ENCODE results near the gene STK32B. TPM values are rescaled to one million over a fixed set of nuclear protein-coding genes. Genes with fewer than 3 reads are reported as not detected.

STK32B gene
- total and polyA plus RNA-seq, 9 donors, result 0.35 to 3.0 (median 1.2) TPM

DNA sequence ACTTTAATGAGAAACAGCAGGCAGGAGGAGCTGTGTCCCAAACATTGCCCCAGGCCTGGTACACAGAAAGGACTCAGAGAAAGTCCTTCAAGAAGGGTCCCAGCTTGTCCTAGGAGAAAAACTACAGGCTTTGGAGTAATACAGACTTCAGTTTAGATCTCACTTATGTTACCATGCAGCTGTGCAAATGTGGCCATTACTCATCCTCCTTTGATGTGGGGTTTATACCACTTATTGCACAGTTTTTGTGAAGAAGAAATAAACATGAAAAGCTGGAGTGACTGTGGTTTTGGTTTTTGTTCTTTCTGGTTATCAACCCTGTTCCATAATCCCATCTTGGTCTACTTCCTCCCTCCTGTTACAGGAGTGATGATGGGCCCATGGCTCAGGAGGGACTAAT, 23.9 kb upstream of the STK32B start:
- no peaks in the 10 kb centered on the region for H3K36me3 ChIP-seq
- no peaks in the 10 kb centered on the region for H3K9me3 ChIP-seq
- no peak overlapping the region for H3K27ac ChIP-seq
- H3K4me3 ChIP-seq, result no peak overlapping the region
- TF ChIP-seq, protein P1, sequence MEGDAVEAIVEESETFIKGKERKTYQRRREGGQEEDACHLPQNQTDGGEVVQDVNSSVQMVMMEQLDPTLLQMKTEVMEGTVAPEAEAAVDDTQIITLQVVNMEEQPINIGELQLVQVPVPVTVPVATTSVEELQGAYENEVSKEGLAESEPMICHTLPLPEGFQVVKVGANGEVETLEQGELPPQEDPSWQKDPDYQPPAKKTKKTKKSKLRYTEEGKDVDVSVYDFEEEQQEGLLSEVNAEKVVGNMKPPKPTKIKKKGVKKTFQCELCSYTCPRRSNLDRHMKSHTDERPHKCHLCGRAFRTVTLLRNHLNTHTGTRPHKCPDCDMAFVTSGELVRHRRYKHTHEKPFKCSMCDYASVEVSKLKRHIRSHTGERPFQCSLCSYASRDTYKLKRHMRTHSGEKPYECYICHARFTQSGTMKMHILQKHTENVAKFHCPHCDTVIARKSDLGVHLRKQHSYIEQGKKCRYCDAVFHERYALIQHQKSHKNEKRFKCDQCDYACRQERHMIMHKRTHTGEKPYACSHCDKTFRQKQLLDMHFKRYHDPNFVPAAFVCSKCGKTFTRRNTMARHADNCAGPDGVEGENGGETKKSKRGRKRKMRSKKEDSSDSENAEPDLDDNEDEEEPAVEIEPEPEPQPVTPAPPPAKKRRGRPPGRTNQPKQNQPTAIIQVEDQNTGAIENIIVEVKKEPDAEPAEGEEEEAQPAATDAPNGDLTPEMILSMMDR (IDR thresholded peaks at IDR 0.05), result no peak
- no peak for TF ChIP-seq EP300 (IDR thresholded peaks at IDR 0.05)
- no peak for TF ChIP-seq POLR2A (IDR thresholded peaks at IDR 0.05)
- H3K4me1 ChIP-seq (ENCODE audit: insufficient read depth), result no peaks in the 10 kb centered on the region
- intact Hi-C loops (cut with DNase I), result no loop called here
- DNase-seq, result no peak
- H3K27me3 ChIP-seq, result no peaks in the 10 kb centered on the region

DNA sequence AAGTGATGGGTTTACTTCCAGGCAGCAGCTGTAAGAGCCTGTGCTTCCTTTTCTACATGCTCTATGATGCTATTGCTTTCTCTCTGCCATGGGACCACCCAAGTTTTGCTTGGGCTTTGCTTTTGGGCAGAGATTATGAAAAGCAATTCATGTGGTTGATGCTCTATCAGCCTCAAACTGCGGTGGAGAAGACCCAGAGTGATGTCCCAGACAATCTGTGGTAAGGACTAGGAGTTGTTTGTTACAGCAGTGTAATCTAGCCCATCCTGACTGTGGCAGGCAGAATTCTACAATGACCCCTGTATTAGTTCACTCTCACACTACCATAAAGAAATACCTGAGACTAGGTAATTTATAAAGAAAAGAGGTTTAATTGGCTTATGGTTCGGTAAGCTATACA, 22.8 kb upstream of the STK32B start:
- no peak overlapping the region for H3K27ac ChIP-seq
- TF ChIP-seq, protein P1 (IDR thresholded peaks at IDR 0.05), result no peak
- TF ChIP-seq POLR2A (IDR thresholded peaks at IDR 0.05) (no peak), EP300 (IDR thresholded peaks at IDR 0.05) (no peak)
- no peak for DNase-seq
- intact Hi-C loops (cut with DNase I), result no loop called here
- no peaks in the 10 kb centered on the region for H3K27me3 ChIP-seq
- H3K36me3 ChIP-seq, result no peaks in the 10 kb centered on the region
- H3K4me1 ChIP-seq (ENCODE audit: insufficient read depth), result no peaks in the 10 kb centered on the region
- no peak overlapping the region for H3K4me3 ChIP-seq
- H3K9me3 ChIP-seq, result no peaks in the 10 kb centered on the region
- 90 to 92% (median 92%) methylated on average over 2 of the region's 2 CpGs for WGBS, 3 donors

DNA sequence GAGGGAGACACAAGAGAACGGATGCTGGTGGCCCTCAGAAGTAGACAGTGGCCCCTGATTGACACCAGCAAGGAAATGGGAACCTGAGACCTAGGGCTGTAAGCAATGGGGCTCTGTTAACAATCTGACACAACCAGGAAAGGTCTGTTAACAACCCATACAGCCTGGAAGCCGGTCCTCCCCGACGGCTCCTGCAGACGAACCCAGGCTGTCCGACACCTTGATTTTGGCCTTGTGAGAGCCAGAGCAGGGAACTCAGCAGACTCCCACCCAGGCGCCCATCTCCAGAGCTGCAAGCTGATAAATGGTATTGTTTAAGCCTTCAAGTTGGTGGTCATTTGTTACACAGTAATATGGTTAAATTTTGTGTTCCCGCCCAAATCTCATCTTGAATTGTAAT, 21.8 kb upstream of the STK32B start:
- Histone ChIP-seq H3K4me1 (ENCODE audit: insufficient read depth) (peaks cover 1% of the 10 kb centered on the region), H3K27me3 (no peaks in the 10 kb centered on the region), H3K9me3 (no peaks in the 10 kb centered on the region), H3K36me3 (no peaks in the 10 kb centered on the region), H3K27ac (no peak overlapping the region), H3K4me3 (no peak overlapping the region)
- no peak for DNase-seq
- WGBS, 3 donors, result 89 to 93% (median 90%) methylated on average over 8 of the region's 8 CpGs
- TF ChIP-seq EP300 (IDR thresholded peaks at IDR 0.05), result no peak
- TF ChIP-seq POLR2A (IDR thresholded peaks at IDR 0.05), result no peak
- TF ChIP-seq, protein P1 (IDR thresholded peaks at IDR 0.05), result no peak
- intact Hi-C loops (cut with DNase I), result no loop called here

DNA sequence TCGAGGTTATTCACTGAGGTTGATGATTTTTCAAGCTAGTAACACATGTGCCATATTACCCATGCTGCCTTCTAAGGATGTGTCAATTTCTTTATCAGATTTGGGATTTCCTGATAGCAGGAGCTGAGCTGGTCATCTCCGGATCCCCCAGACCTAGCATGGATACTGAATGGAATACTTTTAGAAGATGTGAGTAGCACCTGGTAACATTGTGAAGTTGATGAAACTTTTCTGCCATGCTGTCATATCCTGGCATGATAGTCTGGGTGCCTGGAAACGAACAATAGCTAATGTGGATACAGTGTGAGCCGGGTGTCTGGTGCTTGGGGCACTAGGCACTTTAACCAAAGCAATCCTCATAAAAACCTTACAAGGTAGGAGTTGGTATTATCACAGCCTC, 21.1 kb upstream of the STK32B start:
- no peaks in the 10 kb centered on the region for H3K36me3 ChIP-seq
- no peak overlapping the region for H3K4me3 ChIP-seq
- H3K9me3 ChIP-seq, result no peaks in the 10 kb centered on the region
- peaks cover 1% of the 10 kb centered on the region for H3K4me1 ChIP-seq (ENCODE audit: insufficient read depth)
- no peak for DNase-seq
- intact Hi-C loops (cut with DNase I), result no loop called here
- no peak overlapping the region for H3K27ac ChIP-seq
- WGBS, 3 donors, result 77 to 86% (median 84%) methylated on average over 4 of the region's 4 CpGs
- H3K27me3 ChIP-seq, result no peaks in the 10 kb centered on the region
- TF ChIP-seq POLR2A (IDR thresholded peaks at IDR 0.05) (no peak), EP300 (IDR thresholded peaks at IDR 0.05) (no peak)
- TF ChIP-seq, protein P1 (IDR thresholded peaks at IDR 0.05), result no peak

DNA sequence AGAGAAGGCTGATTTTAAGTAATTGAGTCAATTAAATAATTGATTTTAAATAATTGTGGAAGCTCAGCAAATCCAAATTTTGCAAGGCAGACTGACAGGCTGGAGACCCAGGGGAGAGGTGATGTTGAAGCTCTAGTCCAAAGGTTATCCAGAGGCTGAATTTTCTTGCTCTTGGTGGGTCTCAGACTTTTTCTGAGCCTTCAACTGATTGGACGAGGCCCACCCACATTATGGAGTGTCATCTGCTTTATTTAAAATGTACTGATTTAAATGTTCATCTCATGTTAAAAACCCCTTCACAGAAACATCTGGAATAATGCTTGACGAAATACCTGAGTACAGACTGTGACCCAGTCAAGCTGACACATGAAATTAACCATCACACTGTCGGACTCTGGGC, 20.4 kb upstream of the STK32B start:
- Histone ChIP-seq H3K27me3 (no peaks in the 10 kb centered on the region), H3K27ac (no peak overlapping the region), H3K36me3 (no peaks in the 10 kb centered on the region), H3K9me3 (no peaks in the 10 kb centered on the region), H3K4me3 (no peak overlapping the region), H3K4me1 (ENCODE audit: insufficient read depth) (peaks cover 1% of the 10 kb centered on the region)
- WGBS, 3 donors, result 87 to 93% (median 92%) methylated on average over 3 of the region's 3 CpGs
- TF ChIP-seq, protein P1 (IDR thresholded peaks at IDR 0.05), result no peak
- TF ChIP-seq POLR2A (IDR thresholded peaks at IDR 0.05) (no peak), EP300 (IDR thresholded peaks at IDR 0.05) (no peak)
- DNase-seq, result no peak
- intact Hi-C loops (cut with DNase I), result no loop called here
